Brain microvascular endothelial cell (primary cell): ENCODE data around the gene SLTM.
"Not testable (repeated sequence)": the region's sequence is repeated elsewhere in the genome, so short reads cannot be mapped to it uniquely, and the experiment has no call there.

Experiments
- DNase-seq: peaks from one replicate; pipeline ENCODE4 v3.0.0-alpha.2; 2020
- H3K27ac ChIP-seq: fragments of 250-450 bp; sonication (Bioruptor Pico); 2 replicates; pipeline ENCODE4 v1.5.1; 2020; ENCODE audit warnings: mild to moderate bottlenecking, moderate library complexity
- H3K27me3 ChIP-seq: fragments of 250-450 bp; sonication (Bioruptor Pico); replicated peaks from 2 replicates; pipeline ENCODE4 v1.5.1; 2020; ENCODE audit warnings: mild to moderate bottlenecking
- H3K36me3 ChIP-seq: fragments of 250-450 bp; sonication (Bioruptor Pico); replicated peaks from 2 replicates; pipeline ENCODE4 v1.5.1; 2020; ENCODE audit warnings: mild to moderate bottlenecking
- H3K4me3 ChIP-seq: 2 replicates; pipeline ENCODE4 v1.5.1; 2011; ENCODE audit warnings: low read depth, mild to moderate bottlenecking, control low read depth, low read length, moderate library complexity
- in situ Hi-C: cut with HindIII; loops from 2 replicates; pipeline ENCODE4 v1.10.0; 2017; ENCODE audit warnings: low sequenced_read_pairs, low pct_ligation_motif_present
- TF ChIP-seq, protein P1 (sequence below): IDR thresholded peaks from 2 replicates; pipeline ENCODE4 v1.5.1; 2011; ENCODE audit warnings: low read depth, mild to moderate bottlenecking, moderate library complexity, low read length, control low read depth, inconsistent platforms; ENCODE audit errors: missing control alignments

The SLTM gene

GRCh38 chr15:58854593-58854992, 78.9 kb downstream of the SLTM start:
- in situ Hi-C loops: no loop called here
- H3K27me3 ChIP-seq: no peaks in the 10 kb centered on the region
- no peak overlapping the region for H3K27ac ChIP-seq
- TF ChIP-seq, protein P1, sequence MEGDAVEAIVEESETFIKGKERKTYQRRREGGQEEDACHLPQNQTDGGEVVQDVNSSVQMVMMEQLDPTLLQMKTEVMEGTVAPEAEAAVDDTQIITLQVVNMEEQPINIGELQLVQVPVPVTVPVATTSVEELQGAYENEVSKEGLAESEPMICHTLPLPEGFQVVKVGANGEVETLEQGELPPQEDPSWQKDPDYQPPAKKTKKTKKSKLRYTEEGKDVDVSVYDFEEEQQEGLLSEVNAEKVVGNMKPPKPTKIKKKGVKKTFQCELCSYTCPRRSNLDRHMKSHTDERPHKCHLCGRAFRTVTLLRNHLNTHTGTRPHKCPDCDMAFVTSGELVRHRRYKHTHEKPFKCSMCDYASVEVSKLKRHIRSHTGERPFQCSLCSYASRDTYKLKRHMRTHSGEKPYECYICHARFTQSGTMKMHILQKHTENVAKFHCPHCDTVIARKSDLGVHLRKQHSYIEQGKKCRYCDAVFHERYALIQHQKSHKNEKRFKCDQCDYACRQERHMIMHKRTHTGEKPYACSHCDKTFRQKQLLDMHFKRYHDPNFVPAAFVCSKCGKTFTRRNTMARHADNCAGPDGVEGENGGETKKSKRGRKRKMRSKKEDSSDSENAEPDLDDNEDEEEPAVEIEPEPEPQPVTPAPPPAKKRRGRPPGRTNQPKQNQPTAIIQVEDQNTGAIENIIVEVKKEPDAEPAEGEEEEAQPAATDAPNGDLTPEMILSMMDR: no peak
- peaks cover 5% of the 10 kb centered on the region for H3K36me3 ChIP-seq
- H3K4me3 ChIP-seq: no peak overlapping the region
- no peak for DNase-seq

DNA sequence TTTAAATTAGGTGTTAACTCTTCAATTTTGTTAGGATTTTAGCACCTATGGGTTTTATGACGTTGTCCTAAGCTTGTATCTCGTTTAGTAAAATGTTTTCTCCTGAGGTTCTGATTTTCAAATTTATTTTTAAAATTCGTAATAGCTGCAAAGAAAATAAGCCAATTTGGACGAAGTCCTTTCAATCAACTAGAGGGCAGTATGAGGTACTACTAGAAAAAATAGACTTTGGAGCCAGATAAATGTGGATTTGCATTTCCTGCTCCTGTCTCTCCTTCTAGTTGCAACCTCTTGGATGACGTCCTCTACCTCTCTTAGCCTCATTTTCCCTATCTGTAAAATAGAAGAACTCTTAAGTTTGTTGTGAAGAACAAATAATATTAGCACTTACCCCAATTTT, 81.1 kb downstream of the SLTM start:
- DNase-seq: no peak
- TF ChIP-seq, protein P1: peak; percentile 9
- no peaks in the 10 kb centered on the region for H3K27me3 ChIP-seq
- H3K36me3 ChIP-seq: peaks cover 7% of the 10 kb centered on the region
- in situ Hi-C loops: no loop called here
- H3K4me3 ChIP-seq: no peak overlapping the region
- H3K27ac ChIP-seq: no peak overlapping the region

GRCh38 chr15:58851205-58851604, 82.3 kb downstream of the SLTM start:
- H3K27ac ChIP-seq, H3K4me3 ChIP-seq, H3K36me3 ChIP-seq, H3K27me3 ChIP-seq, DNase-seq, in situ Hi-C loops: not testable (repeated sequence)

DNA sequence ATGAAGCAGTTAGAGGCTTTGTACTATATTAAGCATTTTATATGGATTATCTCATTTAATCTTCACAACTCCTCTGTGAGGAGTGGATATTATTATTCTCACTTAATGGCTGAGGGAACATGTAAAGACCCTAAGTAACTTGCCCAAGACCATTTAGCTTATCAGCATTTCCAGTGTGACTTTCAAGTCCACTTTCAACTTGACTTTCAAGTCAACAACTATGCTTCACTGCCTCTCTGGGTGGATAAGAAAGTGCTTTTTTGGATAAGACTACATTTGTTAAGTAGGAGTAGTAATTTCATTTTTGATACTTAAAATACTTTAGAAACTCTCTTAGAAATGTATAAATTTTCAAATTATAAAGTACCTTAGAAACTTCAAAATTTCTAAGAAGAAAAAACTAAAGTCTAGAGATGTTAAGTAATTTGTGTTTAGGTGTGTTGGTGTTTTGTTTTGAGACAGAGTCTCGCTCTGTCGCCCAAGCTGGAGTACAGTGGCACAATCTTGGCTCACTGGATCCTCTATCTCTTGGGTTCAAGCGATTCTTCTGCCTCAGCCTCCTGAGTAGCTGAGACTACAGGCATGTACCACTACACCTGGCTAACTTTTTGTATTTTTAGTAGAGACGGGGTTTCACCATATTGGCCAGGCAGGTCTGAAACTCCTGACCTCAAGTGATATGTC, 90.6 kb downstream of the SLTM start:
- in situ Hi-C loops: no loop called here
- TF ChIP-seq, protein P1: no peak
- DNase-seq: no peak
- Histone ChIP-seq H3K36me3 (peaks cover 2% of the 10 kb centered on the region), H3K27me3 (no peaks in the 10 kb centered on the region), H3K27ac (no peak overlapping the region), H3K4me3 (no peak overlapping the region)

DNA sequence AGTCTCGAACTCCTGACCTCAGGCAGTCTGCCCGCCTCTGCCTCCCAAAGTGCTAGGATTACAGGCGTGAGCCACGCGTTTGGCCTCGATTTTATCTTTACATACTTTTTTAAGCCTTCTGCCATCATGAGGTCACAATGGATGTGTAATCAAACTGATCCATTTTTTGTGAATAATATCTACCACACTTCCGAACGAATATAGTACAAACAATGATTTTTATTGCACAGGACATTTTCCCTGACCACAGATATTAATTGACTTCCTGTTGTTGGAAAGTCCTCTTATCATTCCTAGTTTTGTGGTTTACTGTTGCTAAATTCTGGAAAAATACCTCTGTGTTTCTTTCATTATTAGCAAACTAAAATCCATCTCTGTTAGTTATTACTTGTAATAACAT, 93.4 kb downstream of the SLTM start:
- peak; percentile 21 for DNase-seq
- Histone ChIP-seq H3K36me3 (no peaks in the 10 kb centered on the region), H3K27me3 (no peaks in the 10 kb centered on the region), H3K4me3 (no peak overlapping the region), H3K27ac (no peak overlapping the region)
- TF ChIP-seq, protein P1: no peak
- in situ Hi-C loops: no loop called here

GRCh38 chr15:58839485-58839884, 94.0 kb downstream of the SLTM start:
- in situ Hi-C loops: no loop called here
- TF ChIP-seq, protein P1: peak; percentile 36
- H3K27me3 ChIP-seq: no peaks in the 10 kb centered on the region
- no peak for DNase-seq
- H3K36me3 ChIP-seq: no peaks in the 10 kb centered on the region
- H3K4me3 ChIP-seq: no peak overlapping the region
- H3K27ac ChIP-seq: no peak overlapping the region

GRCh38 chr15:58833681-58834426, 99.6 kb downstream of the SLTM start:
- DNase-seq, H3K27ac ChIP-seq, H3K27me3 ChIP-seq, in situ Hi-C loops, H3K4me3 ChIP-seq, H3K36me3 ChIP-seq: not testable (repeated sequence)
